ENCODE results near the gene RADX.
"Not testable (repeated sequence)": the region's sequence is repeated elsewhere in the genome, so short reads cannot be mapped to it uniquely, and the experiment has no call there.

RADX gene, protein sequence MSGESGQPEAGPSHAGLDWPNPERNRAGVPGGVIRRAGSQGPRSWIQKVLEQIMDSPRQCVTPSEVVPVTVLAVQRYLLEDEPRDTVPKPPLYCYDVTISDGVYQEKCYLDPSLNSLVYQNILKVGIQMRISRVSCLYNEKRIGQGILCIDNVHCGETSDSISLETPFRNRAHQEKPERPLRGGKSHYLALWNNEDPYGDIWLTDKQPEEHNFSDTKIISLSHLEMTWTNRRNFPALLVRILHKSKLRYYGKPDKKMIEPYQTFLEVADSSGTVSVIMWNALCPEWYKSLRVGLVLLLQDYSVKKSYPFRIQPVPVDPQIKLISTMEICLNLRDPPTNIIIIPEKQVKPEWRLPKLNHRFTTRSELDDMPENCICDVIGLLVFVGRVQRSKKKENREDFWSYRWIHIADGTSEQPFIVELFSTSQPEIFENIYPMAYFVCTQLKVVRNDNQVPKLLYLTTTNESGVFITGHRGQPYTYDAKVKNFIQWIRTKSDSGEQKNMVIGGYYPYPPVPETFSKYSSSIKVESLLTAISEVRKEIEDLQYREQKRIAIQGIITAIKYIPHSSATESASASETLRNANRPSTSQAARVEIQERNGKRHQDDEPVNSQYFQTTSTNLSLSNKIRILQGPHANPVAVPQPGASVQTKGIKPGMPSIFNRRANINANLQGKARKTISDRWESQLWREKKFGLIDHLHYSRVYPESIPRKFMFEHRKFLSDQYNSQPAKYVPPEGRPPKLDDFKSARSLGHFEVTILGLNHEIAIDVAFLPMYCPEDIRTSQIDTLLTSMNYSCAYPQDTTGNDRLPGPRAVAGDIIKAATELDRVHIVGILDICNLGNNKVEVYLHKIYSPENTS

DNA sequence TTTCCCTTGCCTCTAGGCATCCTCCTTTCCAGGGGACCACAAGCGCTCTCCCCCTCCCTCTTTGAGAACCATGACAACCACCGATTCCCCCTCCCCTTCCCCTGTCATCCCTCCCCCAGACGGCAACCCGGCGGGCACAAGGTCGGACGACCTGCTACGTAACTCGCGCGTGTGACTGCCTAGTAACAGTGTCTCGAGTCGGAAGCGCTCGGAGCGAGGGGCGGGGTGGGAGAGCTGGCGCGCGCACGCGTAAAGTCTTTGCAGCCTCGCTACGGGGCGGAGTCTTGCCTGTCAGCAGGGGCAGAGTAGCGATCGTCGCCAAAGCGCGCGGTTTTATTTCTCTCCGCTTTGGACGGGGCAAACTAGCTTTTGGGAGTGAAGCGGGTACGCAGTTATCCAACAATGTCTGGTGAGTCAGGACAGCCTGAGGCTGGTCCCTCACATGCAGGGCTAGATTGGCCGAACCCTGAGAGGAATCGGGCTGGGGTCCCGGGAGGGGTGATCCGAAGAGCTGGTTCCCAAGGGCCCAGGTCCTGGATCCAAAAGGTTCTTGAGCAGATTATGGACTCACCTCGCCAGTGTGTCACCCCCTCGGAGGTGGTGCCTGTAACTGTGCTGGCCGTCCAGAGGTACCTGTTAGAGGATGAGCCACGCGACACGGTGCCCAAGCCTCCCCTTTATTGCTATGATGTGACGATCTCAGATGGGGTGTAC is at the start of gene RADX:
Gene RADX, plus strand, starts transcription at position 300 of the 714 bp plus-strand sequence. Its CDS starts 103 bp downstream, at position 403.
- DNase-seq (ENCODE audit: low spot score) = peak; percentile 87

DNA sequence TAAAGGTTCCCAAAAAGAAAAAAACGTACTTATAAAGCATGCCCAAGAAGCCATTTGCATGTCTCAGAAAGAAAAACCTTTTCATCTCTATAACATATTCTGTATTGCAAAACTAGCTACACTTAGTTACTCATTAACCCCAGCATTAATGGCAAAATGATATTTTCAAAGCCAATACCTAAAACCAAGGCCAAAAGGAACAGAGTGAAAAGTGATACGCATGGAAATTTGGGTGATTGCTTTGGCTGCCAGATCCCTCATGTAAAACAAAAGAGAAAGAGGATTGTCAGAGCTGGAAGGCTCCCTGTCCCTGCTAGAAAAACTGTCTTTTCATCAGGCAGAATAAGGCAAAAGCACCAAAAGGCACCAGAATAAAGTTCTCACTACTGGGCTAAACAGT is 46.8 kb upstream of the RADX start:
- DNase-seq (ENCODE audit: low spot score) = no peak

DNA sequence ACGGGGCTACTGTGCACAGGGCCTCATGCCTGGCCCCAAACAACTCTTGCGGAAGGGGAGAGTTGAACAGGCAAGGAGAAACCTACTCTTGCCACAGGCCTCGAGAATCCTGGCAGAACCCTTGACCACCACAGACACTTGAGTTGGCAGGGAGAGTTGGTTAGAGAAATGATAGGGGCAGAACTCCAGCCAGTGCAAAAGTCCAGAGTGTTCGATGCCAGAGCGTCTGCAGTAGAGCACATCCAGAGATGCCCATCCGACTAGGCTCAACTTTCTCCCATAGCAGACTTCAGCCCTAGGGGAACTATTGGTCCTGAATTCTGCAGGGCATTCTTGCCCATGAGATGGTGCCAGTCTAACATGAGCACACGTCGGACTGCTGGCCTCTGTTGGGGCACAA is 45.4 kb upstream of the RADX start:
- no peak for DNase-seq (ENCODE audit: low spot score)

DNA sequence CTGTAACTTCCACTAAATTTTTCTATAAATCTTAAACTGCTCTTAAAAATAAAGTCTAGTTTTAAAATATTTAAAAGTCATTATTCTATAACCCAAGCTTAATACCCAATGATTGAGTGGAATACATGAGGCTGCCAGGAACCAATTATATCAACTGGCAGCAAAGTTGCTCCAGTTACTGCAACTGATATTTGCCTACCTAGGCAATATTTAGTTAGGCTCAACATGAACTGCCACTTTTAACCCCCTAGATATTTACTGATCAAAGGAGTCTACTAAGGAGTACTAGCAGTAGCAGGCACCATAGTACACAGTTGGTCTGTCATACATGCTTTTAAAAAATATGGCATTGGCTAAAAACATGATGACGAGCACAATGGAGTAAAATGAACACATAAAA is 29.9 kb upstream of the RADX start:
- no peak for DNase-seq (ENCODE audit: low spot score)

DNA sequence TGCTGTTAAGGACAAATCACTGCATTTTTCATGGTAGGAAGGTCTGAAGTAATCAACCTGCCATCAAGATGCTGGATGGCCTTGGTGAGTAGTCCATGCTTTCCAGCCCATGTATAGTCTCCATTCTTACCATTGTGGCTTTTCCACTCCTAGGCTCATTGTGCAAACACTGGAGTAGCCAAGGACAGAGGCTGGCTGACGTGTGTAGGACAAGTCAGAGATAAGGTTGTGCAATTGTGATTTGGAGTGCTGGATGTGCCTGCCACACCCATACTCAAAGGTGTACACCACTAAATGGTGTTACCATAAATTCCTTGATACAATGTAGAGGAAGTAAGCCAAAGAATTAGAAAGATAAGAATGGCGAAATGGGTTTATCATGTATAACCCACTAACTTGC is 26.3 kb upstream of the RADX start:
- DNase-seq (ENCODE audit: low spot score) = no peak

DNA sequence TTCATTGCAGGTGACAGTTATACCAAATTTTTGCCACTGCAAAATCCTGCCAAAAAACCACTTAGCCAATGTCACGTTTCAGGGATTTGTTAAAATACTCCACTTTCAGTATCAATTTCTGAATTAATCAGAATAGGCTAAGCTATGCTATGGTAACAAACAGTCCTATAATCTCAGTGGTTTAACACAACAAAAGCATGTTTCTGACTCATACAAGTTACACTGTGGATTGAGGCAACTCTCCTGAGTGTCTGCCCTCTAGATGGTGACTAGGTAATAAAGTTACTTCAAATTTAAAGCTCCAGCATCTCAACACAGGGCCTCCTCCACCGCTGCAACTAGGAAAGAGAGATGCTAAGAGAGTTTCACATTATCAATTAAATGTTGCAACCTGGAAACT is 23.0 kb upstream of the RADX start:
- DNase-seq (ENCODE audit: low spot score) = no peak

DNA sequence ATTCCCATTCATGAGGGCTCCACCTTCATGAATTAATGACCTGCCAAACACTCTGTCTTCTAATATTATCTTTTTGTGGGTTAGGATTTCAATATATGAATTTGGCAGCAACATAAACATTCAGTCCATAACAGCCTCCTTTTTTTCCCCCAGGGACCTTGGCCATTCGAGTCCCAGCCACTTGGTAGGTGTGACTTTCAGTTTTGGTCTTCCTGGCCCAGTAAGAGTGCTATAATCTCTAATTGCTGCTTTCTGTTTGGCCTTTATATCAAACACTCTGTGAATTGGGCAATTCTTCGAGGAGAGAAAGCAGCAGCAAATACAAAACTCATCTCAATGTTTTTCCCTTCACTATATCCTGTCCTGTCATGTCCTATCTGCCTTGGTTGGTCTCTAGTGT is 12.4 kb upstream of the RADX start:
- no peak for DNase-seq (ENCODE audit: low spot score)

DNA sequence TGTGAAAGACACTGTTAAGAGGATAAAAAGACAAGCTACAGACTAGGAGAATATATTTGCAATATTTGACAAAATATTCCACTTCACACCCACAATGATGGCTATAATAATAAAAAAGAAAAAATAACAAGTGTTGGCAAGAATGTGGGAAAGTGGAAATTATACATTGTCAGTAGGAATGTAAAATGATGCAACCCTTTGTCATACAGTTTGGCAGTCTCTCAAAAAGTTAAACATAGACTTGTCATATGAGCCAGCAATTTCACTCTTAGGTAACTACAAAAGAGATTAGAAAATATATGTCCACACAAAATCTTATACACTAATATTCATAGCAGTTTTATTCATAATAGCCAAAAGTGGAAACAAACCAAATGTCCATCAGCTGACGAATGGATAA is 5.2 kb upstream of the RADX start:
- no peak for DNase-seq (ENCODE audit: low spot score)

DNA sequence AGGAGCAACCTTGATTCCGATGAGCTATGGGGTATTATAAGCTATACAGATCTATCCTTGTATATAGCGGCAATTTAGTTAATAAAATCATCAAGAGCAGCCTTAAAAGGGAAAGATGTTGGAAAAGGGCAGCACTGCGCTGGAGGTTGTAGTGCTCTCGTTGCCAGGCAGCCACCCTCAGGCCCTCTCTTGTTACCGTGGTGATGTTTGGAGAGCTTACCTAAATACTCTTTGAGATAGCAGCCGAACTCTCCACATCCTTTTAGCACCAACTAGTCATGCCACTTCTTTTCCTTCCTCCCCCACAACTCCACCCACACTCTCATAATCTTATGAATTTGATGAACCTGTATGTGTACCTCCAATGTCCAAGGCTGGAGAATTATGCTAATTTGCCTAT is 3.8 kb upstream of the RADX start:
- peak; percentile 66 for DNase-seq (ENCODE audit: low spot score)

DNA sequence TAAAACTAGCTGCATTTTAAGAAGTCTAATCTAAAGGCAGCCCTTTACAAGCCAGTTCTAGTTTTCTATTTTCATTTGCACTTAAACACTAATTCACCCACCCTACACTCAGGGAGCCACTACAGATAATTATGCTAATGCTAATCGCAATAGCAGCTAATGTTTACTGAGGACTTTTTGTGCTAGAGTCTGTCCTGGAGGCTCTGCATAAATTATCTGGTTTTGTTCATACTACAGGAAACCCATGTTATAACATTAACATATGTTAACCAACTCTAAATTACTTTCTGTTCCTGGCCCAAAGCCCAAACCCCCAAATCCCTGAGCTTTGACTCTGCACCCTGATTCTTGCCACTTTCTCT is 480 bp upstream of the RADX start:
- DNase-seq (ENCODE audit: low spot score) = no peak

DNA sequence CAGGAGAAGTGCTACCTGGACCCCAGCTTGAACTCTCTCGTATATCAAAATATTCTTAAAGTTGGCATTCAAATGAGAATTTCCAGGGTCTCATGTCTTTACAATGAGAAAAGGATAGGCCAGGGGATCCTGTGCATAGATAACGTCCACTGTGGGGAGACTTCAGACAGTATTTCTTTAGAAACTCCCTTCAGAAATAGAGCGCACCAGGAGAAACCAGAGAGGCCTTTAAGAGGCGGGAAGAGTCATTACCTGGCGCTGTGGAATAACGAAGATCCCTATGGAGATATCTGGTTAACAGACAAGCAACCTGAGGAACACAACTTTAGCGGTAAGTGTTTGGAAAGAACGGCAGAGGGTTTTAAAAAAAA is 600 bp downstream of the RADX start:
- DNase-seq (ENCODE audit: low spot score) = no peak

DNA sequence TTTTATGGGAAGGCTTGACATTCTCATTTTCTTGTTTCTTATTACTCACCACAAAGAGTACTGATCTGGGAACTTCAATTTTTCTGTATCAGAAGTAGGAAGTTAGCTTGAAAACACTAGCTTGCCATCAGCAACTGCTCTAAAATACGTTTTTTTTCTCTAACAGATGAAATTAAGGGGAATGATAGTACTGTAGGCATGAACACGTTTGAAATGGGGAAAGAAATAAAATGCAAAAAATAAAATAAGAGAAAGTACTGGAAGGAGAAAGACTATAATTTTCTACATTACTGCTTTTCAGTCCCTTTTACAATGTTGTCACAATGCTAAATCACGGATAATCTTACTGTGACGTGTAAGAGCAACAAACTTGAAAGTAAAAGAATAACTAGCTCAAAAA is 1.5 kb downstream of the RADX start:
- no peak for DNase-seq (ENCODE audit: low spot score)

DNA sequence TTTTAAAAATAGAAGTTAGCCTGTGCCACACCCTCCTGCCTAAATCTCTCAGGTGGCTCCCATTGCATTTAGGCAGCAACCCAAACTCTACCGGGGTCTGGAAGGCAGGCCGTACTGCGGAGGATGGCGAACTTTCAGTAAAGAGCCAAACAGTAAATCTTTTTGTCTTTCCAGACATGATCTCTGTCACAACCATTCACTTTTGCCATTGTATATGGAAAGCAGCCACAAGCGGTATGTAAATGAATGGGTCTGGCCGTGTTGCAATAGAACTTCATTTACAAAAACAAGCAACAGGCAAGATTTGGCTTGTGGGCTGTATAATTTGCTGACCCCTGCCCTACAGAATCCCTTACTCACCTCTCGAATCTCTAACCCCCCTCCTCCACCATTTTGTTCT is 3.3 kb downstream of the RADX start:
- DNase-seq (ENCODE audit: low spot score) = no peak

DNA sequence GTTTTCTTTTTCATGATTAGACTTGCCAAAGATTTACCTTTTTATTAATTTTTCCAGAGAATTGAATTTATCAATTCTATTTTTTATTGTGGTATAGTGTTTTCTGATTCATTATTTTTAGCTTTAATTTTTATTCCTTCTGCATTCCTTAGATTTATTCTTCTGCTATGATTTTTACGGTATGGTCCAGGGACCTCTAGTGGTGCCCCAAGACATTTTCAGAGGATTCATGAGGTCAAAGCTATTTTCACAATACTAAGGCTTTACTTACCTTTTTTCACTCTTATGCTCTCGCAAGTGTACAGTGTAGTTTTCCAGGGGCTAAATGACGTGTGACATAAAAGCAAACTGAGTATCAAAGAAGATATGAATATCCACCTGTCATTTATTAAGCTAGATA is 8.0 kb downstream of the RADX start:
- DNase-seq (ENCODE audit: low spot score) = peak; percentile 11

DNA sequence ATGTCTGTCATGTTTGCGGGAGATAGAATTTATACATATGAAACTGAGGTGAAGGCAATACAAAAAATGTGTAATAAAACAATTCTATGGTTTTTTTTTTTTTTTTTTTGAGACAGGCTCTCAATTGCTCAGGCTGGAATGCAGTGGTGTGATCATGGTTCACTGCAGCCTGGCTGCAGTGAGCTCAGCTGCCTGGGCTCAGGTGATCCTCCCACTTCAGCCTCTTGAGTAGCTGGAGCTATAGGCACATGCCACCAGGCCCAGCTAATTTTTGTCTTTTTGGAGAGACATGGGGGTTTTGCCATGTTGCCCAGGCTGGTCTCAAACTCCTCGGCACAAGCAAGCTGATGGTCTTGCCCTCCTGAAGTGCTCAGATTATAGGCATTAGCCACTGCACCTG is 10.1 kb downstream of the RADX start:
- no peak for DNase-seq (ENCODE audit: low spot score)

DNA sequence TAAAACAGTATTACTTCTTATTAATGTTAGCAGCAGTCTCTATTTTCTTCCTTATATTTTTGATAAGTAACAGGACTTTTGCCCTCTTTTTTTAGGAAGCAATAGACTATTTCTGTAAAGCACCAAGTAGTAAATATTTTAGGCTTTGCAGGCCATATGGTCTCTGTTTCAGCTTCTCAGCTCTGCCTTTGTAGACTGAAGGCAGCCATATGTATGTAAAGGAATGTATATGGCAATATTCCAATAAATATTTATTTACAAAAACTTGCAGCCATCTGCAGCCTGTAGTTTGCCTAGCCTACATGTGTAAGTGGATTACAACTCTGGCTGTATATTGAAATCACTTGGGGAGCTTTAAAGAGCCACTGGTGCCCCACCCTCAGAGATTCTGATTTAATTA is 15.0 kb downstream of the RADX start:
- DNase-seq (ENCODE audit: low spot score) = no peak

DNA sequence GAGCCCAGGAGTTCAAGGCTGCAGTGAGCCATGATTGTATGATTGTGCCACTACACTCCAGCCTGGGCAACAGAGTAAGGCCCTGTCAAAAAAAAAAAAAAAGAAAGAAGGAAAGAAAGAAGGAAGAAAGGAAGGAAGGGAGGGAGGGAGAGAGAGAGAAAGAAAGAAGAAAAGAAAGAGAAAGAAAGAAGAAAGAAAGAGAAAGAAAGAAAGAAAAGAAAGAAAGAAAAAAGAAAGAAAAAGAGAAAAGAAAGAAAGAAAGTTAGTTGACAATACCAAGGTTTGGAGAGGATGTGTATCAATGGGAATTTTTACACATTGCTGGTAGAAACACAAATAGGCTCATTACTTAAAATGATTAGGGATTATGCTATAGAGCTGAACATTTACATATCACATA is 19.8 kb downstream of the RADX start:
- DNase-seq (ENCODE audit: low spot score) = no peak

DNA sequence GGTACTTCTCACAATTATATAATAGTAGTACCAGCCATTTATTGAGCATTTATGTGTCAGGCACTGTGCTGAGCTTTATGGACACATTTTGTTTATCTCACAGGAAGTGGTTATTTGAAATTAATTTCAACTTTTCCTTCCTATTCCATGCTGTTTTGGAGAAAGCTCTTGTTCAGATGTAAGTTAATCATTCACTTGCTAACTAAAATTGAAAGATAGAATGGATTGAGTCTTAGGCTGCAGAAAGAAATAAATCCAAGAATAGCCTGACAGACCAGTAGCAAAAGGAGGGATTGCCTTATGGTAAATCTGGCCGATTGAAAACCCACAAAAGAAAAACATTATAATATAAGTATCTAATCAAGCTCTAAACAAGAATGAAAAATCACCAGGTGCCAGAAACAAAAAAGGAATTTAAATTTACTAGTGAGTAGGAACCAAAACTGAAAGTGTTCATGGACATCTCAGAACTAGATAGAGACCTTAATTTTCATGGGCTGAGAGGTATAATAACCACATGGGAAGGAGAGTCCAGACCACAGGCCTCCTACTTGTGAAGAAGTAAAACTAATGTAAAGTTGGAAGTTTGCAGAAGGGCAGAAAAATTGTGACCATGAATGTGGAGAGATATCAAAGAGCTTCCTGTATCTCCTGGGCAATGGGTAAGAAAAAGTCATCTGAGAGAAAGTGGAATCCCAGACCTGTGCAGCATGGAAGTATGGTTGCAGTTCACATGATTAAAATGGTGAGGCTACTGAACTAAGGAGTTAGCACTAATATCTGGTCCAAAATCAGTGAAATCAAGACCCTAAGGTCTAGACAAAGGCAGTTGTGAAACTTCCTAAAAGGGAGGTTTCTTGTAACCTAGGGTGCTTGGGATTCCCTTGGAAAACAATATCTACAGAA is 38.0 kb downstream of the RADX start:
- no peak for DNase-seq (ENCODE audit: low spot score)

DNA sequence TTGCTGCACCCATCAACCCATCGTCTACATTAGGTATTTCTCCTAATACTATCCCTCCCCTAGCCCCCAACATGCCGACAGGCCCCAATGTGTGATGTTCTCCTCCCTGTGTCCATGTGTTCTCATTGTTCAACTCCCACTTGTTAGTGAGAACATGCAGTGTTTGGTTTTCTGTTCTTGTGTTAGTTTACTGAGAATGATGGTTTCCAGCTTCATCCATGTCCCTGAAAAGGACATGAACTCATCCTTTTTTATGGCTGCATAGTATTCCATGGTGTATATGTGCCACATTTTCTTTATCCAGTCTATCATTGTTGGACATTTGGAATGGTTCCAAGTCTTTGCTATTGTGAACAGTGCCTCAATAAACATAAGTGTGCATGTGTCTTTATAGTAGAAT is 41.8 kb downstream of the RADX start:
- DNase-seq (ENCODE audit: low spot score) = not testable (repeated sequence)

DNA sequence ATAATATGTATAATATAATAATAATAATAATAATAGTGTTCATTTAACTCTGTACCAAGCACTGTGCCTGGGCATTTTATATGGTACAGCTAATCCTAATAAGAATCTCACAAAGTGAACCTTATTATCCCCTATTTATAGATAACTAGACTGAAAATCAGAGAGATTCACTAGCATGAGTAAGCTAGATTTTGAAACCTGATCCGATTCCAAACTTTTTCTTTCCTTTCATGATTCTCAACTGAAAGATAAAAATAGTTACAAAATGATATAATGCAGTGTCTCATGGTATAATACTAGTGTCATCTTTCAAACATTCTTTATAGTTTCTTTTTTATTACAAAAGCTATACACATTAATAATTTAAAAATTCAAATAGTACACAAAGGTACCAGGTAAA is 58.9 kb downstream of the RADX start:
- no peak for DNase-seq (ENCODE audit: low spot score)

DNA sequence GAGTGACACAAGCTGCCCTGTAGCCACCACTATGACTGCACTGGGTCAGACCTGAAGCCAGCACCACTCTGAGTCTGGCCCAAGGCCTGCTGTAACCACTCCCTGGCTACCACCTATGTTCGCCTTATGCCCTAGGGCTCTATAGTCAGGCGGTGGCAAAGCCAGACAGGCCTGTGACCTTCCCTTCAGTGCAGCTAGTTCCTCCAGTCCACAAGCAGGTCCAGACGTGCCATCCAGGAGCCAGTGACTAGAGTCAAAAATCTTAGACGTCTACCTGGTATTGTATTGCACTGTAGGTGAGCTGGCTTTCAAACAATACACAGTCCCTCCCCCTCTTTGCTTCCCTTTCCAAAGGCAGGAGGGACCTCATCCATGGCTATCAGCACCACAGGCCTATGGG is 60.7 kb downstream of the RADX start:
- no peak for DNase-seq (ENCODE audit: low spot score)

DNA sequence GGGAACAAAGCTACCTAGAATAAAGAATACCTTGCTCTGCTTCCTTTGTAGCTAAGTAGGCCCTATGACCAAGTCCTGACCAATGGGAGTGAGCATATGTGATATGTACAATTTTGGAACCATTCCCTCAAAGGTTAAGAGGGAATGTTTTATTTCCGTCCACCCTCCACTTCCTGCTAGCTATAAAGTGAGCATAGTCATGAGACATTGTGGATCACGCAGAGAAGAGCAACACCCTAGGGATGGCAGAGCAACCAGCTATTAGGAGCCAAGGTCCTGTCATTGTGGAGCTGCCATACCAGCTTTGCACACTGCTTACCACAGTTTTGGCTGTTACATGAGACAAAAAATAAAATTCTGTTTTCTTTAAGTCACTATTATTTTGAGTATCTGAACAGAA is 68.9 kb downstream of the RADX start:
- DNase-seq (ENCODE audit: low spot score) = no peak

Measured in CD4-positive, alpha-beta T cell treated with Interleukin-2 at 100 ng/mL for 4 hours (primary cell).